Cardiac muscle cell (in vitro differentiated cells and primary cell): ENCODE measurements around the gene DSP. TPM values are rescaled to one million over a fixed set of nuclear protein-coding genes. Genes with fewer than 3 reads are reported as not detected.

Experiments used
- DNase-seq, 2 donors: peaks; one replicate each; pipeline versions ENCODE4 v3.0.0 to v3.0.0-alpha.2; 2010 to 2017; ENCODE audit warnings: low read depth in 1 of 2, low spot score in 1 of 2
- H3K27ac ChIP-seq: fragments of 200-600 bp; sonication (generic); 2 replicates; pipeline ENCODE4 v1.5.1; 2016
- H3K27me3 ChIP-seq: fragments of 200-600 bp; sonication (generic); 2 replicates; pipeline ENCODE4 v1.6.0; 2016; ENCODE audit warnings: control low read depth
- H3K36me3 ChIP-seq: fragments of 200-600 bp; sonication (generic); 2 replicates; pipeline ENCODE4 v1.5.1; 2016; ENCODE audit warnings: control low read depth
- H3K4me1 ChIP-seq: fragments of 200-600 bp; sonication (generic); 2 replicates; pipeline ENCODE4 v1.8.1; 2017; ENCODE audit warnings: low read depth, mild to moderate bottlenecking, mixed run types
- H3K4me3 ChIP-seq: fragments of 200-600 bp; sonication (generic); 2 replicates; pipeline ENCODE4 v1.5.1; 2016; ENCODE audit warnings: mild to moderate bottlenecking
- H3K9me3 ChIP-seq: fragments of 200-600 bp; sonication (generic); 2 replicates; pipeline ENCODE4 v1.5.1; 2017; ENCODE audit warnings: low read depth, mild to moderate bottlenecking, control low read depth
- polyA plus RNA-seq: library from polyadenylated mRNA; unstranded; fragments of >200 nt; fragmentation: Nextera tagmentation; extraction: Ambion mirVana; gene quantifications from 2 replicates; pipeline ENCODE4 v1.2.1, GENCODE V29; 2016
- total RNA-seq: library from RNA; depleted of rRNA; stranded (reverse); fragments of >200 nt; gene quantifications from 2 replicates; pipeline ENCODE4 v1.2.3, GENCODE V29; 2016
- TF ChIP-seq, protein P1 (sequence below): IDR thresholded peaks from 2 replicates; pipeline ENCODE4 v1.5.1; 2012; ENCODE audit warnings: low read depth, mild to moderate bottlenecking, low read length

DSP gene
- total and polyA plus RNA-seq, 2 experiments from 2014 or later, result 154 to 362 TPM

- no peaks in the 10 kb centered on the region for H3K9me3 ChIP-seq
- H3K27ac ChIP-seq, result peak overlapping the region; percentile 40
- H3K27me3 ChIP-seq, result no peaks in the 10 kb centered on the region
- no peak overlapping the region for H3K4me3 ChIP-seq
- no peak for DNase-seq
- no peaks in the 10 kb centered on the region for H3K36me3 ChIP-seq
- H3K4me1 ChIP-seq, result peaks cover 22% of the 10 kb centered on the region
- TF ChIP-seq, protein P1, sequence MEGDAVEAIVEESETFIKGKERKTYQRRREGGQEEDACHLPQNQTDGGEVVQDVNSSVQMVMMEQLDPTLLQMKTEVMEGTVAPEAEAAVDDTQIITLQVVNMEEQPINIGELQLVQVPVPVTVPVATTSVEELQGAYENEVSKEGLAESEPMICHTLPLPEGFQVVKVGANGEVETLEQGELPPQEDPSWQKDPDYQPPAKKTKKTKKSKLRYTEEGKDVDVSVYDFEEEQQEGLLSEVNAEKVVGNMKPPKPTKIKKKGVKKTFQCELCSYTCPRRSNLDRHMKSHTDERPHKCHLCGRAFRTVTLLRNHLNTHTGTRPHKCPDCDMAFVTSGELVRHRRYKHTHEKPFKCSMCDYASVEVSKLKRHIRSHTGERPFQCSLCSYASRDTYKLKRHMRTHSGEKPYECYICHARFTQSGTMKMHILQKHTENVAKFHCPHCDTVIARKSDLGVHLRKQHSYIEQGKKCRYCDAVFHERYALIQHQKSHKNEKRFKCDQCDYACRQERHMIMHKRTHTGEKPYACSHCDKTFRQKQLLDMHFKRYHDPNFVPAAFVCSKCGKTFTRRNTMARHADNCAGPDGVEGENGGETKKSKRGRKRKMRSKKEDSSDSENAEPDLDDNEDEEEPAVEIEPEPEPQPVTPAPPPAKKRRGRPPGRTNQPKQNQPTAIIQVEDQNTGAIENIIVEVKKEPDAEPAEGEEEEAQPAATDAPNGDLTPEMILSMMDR, result no peak
Measured at GRCh38 chr6:7529141-7529540, 12.3 kb upstream of the DSP start.

- no peaks in the 10 kb centered on the region for H3K9me3 ChIP-seq
- peaks cover 32% of the 10 kb centered on the region for H3K4me1 ChIP-seq
- no peaks in the 10 kb centered on the region for H3K27me3 ChIP-seq
- TF ChIP-seq, protein P1, result no peak
- no peak overlapping the region for H3K27ac ChIP-seq
- no peaks in the 10 kb centered on the region for H3K36me3 ChIP-seq
- H3K4me3 ChIP-seq, result no peak overlapping the region
- no peak for DNase-seq
Measured at GRCh38 chr6:7532232-7532631, 9.2 kb upstream of the DSP start.

DNA sequence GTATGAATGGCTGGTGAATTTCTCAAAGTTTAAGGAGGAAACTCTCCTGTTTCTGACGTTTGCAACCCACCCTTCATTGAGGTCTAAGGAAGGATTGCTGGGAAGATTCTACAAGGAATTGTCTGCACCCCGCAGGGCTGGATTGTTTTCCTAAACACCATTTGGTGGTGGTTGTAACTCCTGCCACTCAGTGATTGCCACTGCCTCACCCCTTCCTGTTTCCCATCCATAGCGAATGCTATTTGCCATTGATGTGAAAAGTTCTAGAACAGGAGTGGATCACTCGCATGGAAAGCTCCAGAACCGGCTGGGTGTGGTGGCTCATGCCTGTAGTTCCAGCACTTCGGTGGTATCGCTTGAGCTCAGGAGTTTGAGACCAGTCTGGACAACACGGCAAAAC, 8.7 kb upstream of the DSP start:
- no peak for DNase-seq
- Histone ChIP-seq H3K4me3 (no peak overlapping the region), H3K27ac (no peak overlapping the region), H3K9me3 (no peaks in the 10 kb centered on the region), H3K4me1 (peaks cover 37% of the 10 kb centered on the region), H3K27me3 (no peaks in the 10 kb centered on the region), H3K36me3 (no peaks in the 10 kb centered on the region)
- TF ChIP-seq, protein P1, result no peak

DNA sequence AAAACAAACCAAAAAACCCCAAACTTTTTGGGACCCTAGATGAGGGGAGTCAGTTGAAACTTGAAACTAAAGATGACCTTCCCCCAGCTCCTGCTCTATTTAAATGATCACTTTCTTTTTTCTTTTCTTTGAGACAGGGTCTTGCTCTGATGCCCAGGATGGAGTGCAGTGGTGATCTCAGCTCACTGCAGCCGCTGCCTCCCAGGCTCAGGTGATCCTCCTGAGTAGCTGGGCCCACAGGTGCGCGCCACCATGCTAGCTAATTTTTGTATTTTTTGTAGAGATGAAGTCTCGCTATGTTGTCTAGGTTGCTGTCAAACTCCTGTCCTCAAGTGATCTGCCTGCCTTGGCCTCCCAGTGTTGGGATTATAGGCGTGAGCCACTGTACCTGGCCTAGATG, 7.3 kb upstream of the DSP start:
- Histone ChIP-seq H3K36me3 (no peaks in the 10 kb centered on the region), H3K27ac (no peak overlapping the region), H3K4me3 (no peak overlapping the region), H3K9me3 (no peaks in the 10 kb centered on the region), H3K4me1 (peaks cover 38% of the 10 kb centered on the region), H3K27me3 (no peaks in the 10 kb centered on the region)
- DNase-seq, result no peak
- TF ChIP-seq, protein P1, result no peak

DNA sequence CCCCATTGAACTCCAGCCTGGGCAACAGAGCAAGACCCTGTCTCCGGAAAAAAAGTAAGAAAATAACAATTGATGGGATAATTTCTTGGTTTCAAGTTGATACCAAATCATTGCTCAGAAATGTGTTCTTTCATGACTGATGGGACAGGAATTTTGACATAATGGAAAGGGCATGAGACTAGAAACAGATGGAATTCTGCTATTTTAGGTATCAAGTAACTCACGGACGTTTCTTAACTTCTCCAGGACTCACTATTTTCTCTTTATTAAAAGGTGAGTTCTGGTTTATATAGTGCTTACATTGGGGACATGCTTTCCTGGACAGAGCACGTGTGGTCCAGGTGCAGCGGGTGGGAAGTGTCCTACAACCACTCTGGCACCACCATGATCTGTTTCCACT, 6.0 kb upstream of the DSP start:
- H3K36me3 ChIP-seq, result no peaks in the 10 kb centered on the region
- H3K4me3 ChIP-seq, result no peak overlapping the region
- TF ChIP-seq, protein P1, result no peak
- H3K27me3 ChIP-seq, result no peaks in the 10 kb centered on the region
- H3K4me1 ChIP-seq, result peaks cover 38% of the 10 kb centered on the region
- no peak for DNase-seq
- H3K9me3 ChIP-seq, result no peaks in the 10 kb centered on the region
- no peak overlapping the region for H3K27ac ChIP-seq
